H1 (cell line): ENCODE data around the gene TLL1. TPM values are rescaled to one million over a fixed set of nuclear protein-coding genes. Genes with fewer than 3 reads are reported as not detected.

Experiments used
- RBBP5 ChIP-seq: IDR thresholded peaks from 2 replicates; pipeline ENCODE4 v1.7.1; 2012; ENCODE audit warnings: low read depth, mild to moderate bottlenecking, inconsistent platforms, low read length, moderate library complexity, borderline replicate concordance
- RXRA ChIP-seq: IDR thresholded peaks from 2 replicates; pipeline ENCODE4 v1.6.1; 2011; ENCODE audit warnings: low read depth, mild to moderate bottlenecking, low read length, moderate library complexity; ENCODE audit not compliant: insufficient read depth
- YY1 ChIP-seq: IDR thresholded peaks from 2 replicates; pipeline ENCODE4 v1.6.1; 2011; ENCODE audit warnings: low read depth, mild to moderate bottlenecking, low read length
- polyA plus RNA-seq, 7 experiments: library from polyadenylated mRNA; depleted of rRNA in 3 of 7; stranded (reverse) in 5 of 7; unstranded in 2 of 7; fragments of >200 nt in 5 of 7; fragments of 200-250 nt in 2 of 7; gene quantifications; 1 replicate in 5 of 7; 2 replicates in 1 of 7; 4 replicates in 1 of 7; pipeline versions ENCODE4 v1.2.1 to v1.2.3, GENCODE V29; 2011 to 2013; ENCODE audit warnings: missing spikeins in 2 of 7, mixed read lengths in 2 of 7
- total RNA-seq: library from RNA; stranded (reverse); fragmentation: NEBNext Ultra II Directional; extraction: Animal tissue kit (Norgen Biotek cat#: 25700); gene quantifications from 2 replicates; pipeline ENCODE4 v1.2.1, GENCODE V29; 2021

The TLL1 gene
- total and polyA plus RNA-seq, 2 of the 8 experiments (the other 6 are each of a cell fraction or from before 2014, with no cell fraction given), result 0.18 to 1.1 TPM

DNA sequence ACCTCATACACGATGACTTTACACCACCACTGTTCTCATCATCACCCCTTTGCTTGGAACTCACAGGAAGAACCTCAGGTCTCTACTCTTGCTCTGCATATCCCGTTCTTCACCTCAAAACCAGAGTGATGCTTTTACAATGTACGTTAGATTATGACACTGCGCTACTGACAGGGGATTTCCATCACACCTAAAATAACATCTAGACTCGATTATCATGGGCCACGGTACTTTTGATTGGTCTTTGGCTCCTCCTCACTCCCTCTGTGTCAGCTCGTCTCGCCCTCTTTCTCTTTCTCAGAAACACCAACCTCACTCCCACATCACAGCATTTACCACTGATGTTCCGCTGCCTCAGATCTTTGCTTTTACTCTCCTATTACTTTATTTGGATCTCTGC is 172.4 kb downstream of the TLL1 start (continued):
- no peak for TF ChIP-seq RXRA
- TF ChIP-seq RBBP5, result no peak
- no peak for TF ChIP-seq YY1
